ENCODE data around the gene CFB. TPM values are rescaled to one million over a fixed set of nuclear protein-coding genes. Genes with fewer than 3 reads are reported as not detected.

Gene CFB
- total RNA-seq, 1 experiment from 2014 or later: 5.6 TPM

DNA sequence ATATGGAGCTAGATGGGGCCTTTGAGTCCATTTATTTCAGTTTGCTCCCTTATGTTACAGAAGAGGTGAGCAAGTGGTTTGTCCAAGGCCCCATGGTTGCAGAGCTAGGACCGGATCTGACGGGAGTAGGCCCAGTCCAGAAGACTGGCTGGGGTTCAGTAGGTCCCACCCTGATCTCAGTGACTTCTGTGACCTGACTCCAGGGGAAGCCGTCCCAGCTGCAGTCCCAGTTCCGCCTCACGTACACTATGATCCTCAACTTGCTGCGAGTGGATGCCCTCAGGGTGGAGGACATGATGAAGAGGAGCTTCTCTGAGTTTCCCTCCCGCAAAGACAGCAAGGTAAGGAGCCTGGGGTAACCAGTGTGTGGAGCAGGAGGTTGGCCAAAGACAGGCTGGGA, 20.6 kb downstream of the CFB start:
- H3K27ac ChIP-seq (ENCODE audit: low read length): no peak overlapping the region
- no peak overlapping the region for H3K4me3 ChIP-seq (ENCODE audit: low read depth in 2 of 2, low read length in 2 of 2)
- intact Hi-C loops (cut with micrococcal nuclease; ENCODE audit: unreplicated experiment) (no loop called here), in situ Hi-C loops (cut with HindIII; ENCODE audit: low pct_unique_long_range_greater_than_20kb, low sequenced_read_pairs) (no loop called here)
- no peak for ATAC-seq
- no peaks in the 10 kb centered on the region for H3K9me3 ChIP-seq (ENCODE audit: control insufficient read depth, insufficient read depth, low read depth, low read length)
- H3K27me3 ChIP-seq (ENCODE audit: control insufficient read depth, insufficient read depth, low read length): no peaks in the 10 kb centered on the region
- H3K36me3 ChIP-seq (ENCODE audit: control insufficient read depth, insufficient read depth, low read length): peaks cover 16% of the 10 kb centered on the region; the same call in 1 of the 2 replicates
- BruUV-seq (replicated peaks): no TSS peak
- DNase-seq (ENCODE audit: low read depth, low spot score): no peak
- ChIA-PET CTCF (no interaction called here), POLR2A (no interaction called here)
- TF ChIP-seq SIN3A (IDR thresholded peaks at IDR 0.05; ENCODE audit: borderline replicate concordance, insufficient read depth, low read depth, low read length) (no peak), POLR2AphosphoS5 (IDR thresholded peaks at IDR 0.05; ENCODE audit: low read depth, low read length) (no peak), TCF7L2 (IDR thresholded peaks at IDR 0.05; ENCODE audit: low read depth, low read length) (no peak), REST (IDR thresholded peaks at IDR 0.05; ENCODE audit: insufficient read depth in 1 of 2, low read depth in 2 of 2, low read length in 1 of 2) (no peak), CTCF (IDR thresholded peaks at IDR 0.05) (no peak)
- peaks cover 6% of the 10 kb centered on the region; the same call in 1 of the 2 replicates for H3K4me1 ChIP-seq (ENCODE audit: control insufficient read depth, insufficient read depth, low read length)

- POLR2A ChIA-PET: no interaction called here
- no peaks in the 10 kb centered on the region for H3K9me3 ChIP-seq (ENCODE audit: control insufficient read depth, insufficient read depth, low read depth, low read length)
- intact Hi-C loops (cut with micrococcal nuclease; ENCODE audit: unreplicated experiment): no loop called here
- H3K4me1 ChIP-seq (ENCODE audit: control insufficient read depth, insufficient read depth, low read length): peaks cover 6% of the 10 kb centered on the region; the same call in 1 of the 2 replicates
- in situ Hi-C loops (cut with HindIII; ENCODE audit: low pct_unique_long_range_greater_than_20kb, low sequenced_read_pairs): no loop called here
- BruUV-seq (replicated peaks): no TSS peak
- ATAC-seq: no peak
- no peak overlapping the region for H3K4me3 ChIP-seq (ENCODE audit: low read depth in 2 of 2, low read length in 2 of 2)
- no peak overlapping the region for H3K27ac ChIP-seq (ENCODE audit: low read length)
- no peaks in the 10 kb centered on the region for H3K27me3 ChIP-seq (ENCODE audit: control insufficient read depth, insufficient read depth, low read length)
- peaks cover 11% of the 10 kb centered on the region; the same call in 1 of the 2 replicates for H3K36me3 ChIP-seq (ENCODE audit: control insufficient read depth, insufficient read depth, low read length)
- TF ChIP-seq SIN3A (IDR thresholded peaks at IDR 0.05; ENCODE audit: borderline replicate concordance, insufficient read depth, low read depth, low read length): no peak
- CTCF ChIA-PET: interaction anchor here (0.6 kb wide), 1 partner anchor 192 kb away, joined by 7 read pairs; no protein-coding TSS in a partner anchor
- no peak for DNase-seq (ENCODE audit: low read depth, low spot score)
Measured at GRCh38 chr6:31966997-31967925, 21.4 kb downstream of the CFB start.

- peaks cover 11% of the 10 kb centered on the region; the same call in 1 of the 2 replicates for H3K36me3 ChIP-seq (ENCODE audit: control insufficient read depth, insufficient read depth, low read length)
- H3K9me3 ChIP-seq (ENCODE audit: control insufficient read depth, insufficient read depth, low read depth, low read length): no peaks in the 10 kb centered on the region
- TF ChIP-seq CTCF (IDR thresholded peaks at IDR 0.05) (no peak), POLR2AphosphoS5 (IDR thresholded peaks at IDR 0.05; ENCODE audit: low read depth, low read length) (no peak), TCF7L2 (IDR thresholded peaks at IDR 0.05; ENCODE audit: low read depth, low read length) (no peak)
- H3K27me3 ChIP-seq (ENCODE audit: control insufficient read depth, insufficient read depth, low read length): no peaks in the 10 kb centered on the region
- no peak for DNase-seq (ENCODE audit: low read depth, low spot score)
- in situ Hi-C loops (cut with HindIII; ENCODE audit: low pct_unique_long_range_greater_than_20kb, low sequenced_read_pairs) (no loop called here), intact Hi-C loops (cut with micrococcal nuclease; ENCODE audit: unreplicated experiment) (no loop called here)
- peaks cover 6% of the 10 kb centered on the region; the same call in 1 of the 2 replicates for H3K4me1 ChIP-seq (ENCODE audit: control insufficient read depth, insufficient read depth, low read length)
- ChIA-PET POLR2A (no interaction called here), CTCF (interaction anchor here (0.6 kb wide), 1 partner anchor 192 kb away, joined by 7 read pairs; no protein-coding TSS in a partner anchor)
- no TSS peak for BruUV-seq (replicated peaks)
- no peak overlapping the region for H3K27ac ChIP-seq (ENCODE audit: low read length)
- no peak for ATAC-seq
- no peak overlapping the region for H3K4me3 ChIP-seq (ENCODE audit: low read depth in 2 of 2, low read length in 2 of 2)
Measured at GRCh38 chr6:31967926-31968320, 22.0 kb downstream of the CFB start.

Measured in Panc1 (cell line).